Measurements from ENCODE around the gene A3GALT2.

Gene A3GALT2

GRCh38 chr1:33331444-33332356 lies 10.8 kb upstream of the A3GALT2 start:
- peak; percentile 43 for DNase-seq

GRCh38 chr1:33330906-33331305 lies 10.0 kb upstream of the A3GALT2 start:
- no peak for DNase-seq

GRCh38 chr1:33330361-33330890 lies 9.5 kb upstream of the A3GALT2 start:
- no peak for DNase-seq

GRCh38 chr1:33329600-33330305 lies 8.9 kb upstream of the A3GALT2 start:
- DNase-seq = no peak

- DNase-seq = no peak
Measured at GRCh38 chr1:33328817-33329216, 7.9 kb upstream of the A3GALT2 start.

- peak; percentile 86 for DNase-seq
Measured at GRCh38 chr1:33327587-33328325, 6.9 kb upstream of the A3GALT2 start.

GRCh38 chr1:33326785-33327184 lies 5.9 kb upstream of the A3GALT2 start:
- DNase-seq = no peak

- no peak for DNase-seq
Measured at GRCh38 chr1:33324677-33325575, 4.0 kb upstream of the A3GALT2 start.

GRCh38 chr1:33323663-33324477 lies 3.0 kb upstream of the A3GALT2 start:
- DNase-seq = no peak

GRCh38 chr1:33322870-33323585 lies 2.1 kb upstream of the A3GALT2 start:
- DNase-seq = no peak

GRCh38 chr1:33322109-33322508 lies 1.2 kb upstream of the A3GALT2 start:
- no peak for DNase-seq

GRCh38 chr1:33321178-33321577 lies 280 bp upstream of the A3GALT2 start:
- DNase-seq = no peak

- no peak for DNase-seq
Measured at GRCh38 chr1:33319949-33320618, 814 bp downstream of the A3GALT2 start.

GRCh38 chr1:33319186-33319948 lies 1.5 kb downstream of the A3GALT2 start:
- no peak for DNase-seq

- DNase-seq = peak; percentile 53
Measured at GRCh38 chr1:33317946-33318345, 3.0 kb downstream of the A3GALT2 start.

- DNase-seq = no peak
Measured at GRCh38 chr1:33317354-33317753, 3.5 kb downstream of the A3GALT2 start.

- DNase-seq = no peak
Measured at GRCh38 chr1:33316601-33317000, 4.3 kb downstream of the A3GALT2 start.

- no peak for DNase-seq
Measured at GRCh38 chr1:33314416-33314815, 6.5 kb downstream of the A3GALT2 start.

GRCh38 chr1:33312413-33312749 lies 8.5 kb downstream of the A3GALT2 start:
- DNase-seq = no peak

All from fibroblast of skin of back (primary cell).